ENCODE data around the gene AKAP17A. TPM values are rescaled to one million over a fixed set of nuclear protein-coding genes. Genes with fewer than 3 reads are reported as not detected.

AKAP17A gene
- total RNA-seq, 6 experiments from 2014 or later: 21.4 to 24.6 (median 23.6) TPM

- Mint-ChIP-seq H3K9me3 (no peaks in the 10 kb centered on the region), H3K4me1 (ENCODE audit: low read depth) (no peaks in the 10 kb centered on the region), H3K27me3 (ENCODE audit: insufficient read depth) (peaks cover 7% of the 10 kb centered on the region), H3K27ac (no peak overlapping the region), H3K4me3 (no peak overlapping the region), H3K36me3 (ENCODE audit: low read depth) (no peaks in the 10 kb centered on the region)
- no peak for TF ChIP-seq CTCF (IDR thresholded peaks at IDR 0.05)
- DNase-seq: no peak
Measured at GRCh38 chrX:1629244-1629643, 37.8 kb downstream of the AKAP17A start.

GRCh38 chrX:1646009-1646408, 54.6 kb downstream of the AKAP17A start:
- H3K36me3 Mint-ChIP-seq (ENCODE audit: low read depth): peaks cover 11% of the 10 kb centered on the region
- no peak for TF ChIP-seq CTCF (IDR thresholded peaks at IDR 0.05)
- peaks cover 11% of the 10 kb centered on the region for H3K27me3 Mint-ChIP-seq (ENCODE audit: insufficient read depth)
- no peaks in the 10 kb centered on the region for H3K4me1 Mint-ChIP-seq (ENCODE audit: low read depth)
- H3K9me3 Mint-ChIP-seq: peaks cover 17% of the 10 kb centered on the region
- no peak overlapping the region for H3K27ac Mint-ChIP-seq
- H3K4me3 Mint-ChIP-seq: no peak overlapping the region
- no peak for DNase-seq

DNA sequence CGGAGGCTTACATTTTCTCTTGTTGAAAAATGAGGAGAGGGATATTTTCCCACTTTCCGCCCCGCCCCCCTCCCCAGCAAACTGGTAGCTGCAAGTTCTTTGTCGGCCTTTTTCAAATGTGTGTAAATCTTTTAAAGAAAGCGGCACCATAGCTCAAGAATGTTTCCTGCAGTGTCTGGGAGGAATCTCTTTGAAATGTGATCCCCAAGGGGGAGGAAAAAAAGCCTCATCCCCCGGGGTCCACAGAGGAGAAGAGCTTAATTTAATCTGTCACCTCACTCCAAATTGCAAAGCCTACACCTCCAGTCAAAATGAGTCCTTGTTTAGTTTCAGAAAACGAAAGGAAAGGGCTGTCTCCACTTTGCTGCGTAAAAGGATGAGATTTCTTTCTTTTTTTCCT, 58.2 kb downstream of the AKAP17A start:
- peaks cover 11% of the 10 kb centered on the region for H3K36me3 Mint-ChIP-seq (ENCODE audit: low read depth)
- H3K4me1 Mint-ChIP-seq (ENCODE audit: low read depth): no peaks in the 10 kb centered on the region
- H3K27ac Mint-ChIP-seq: no peak overlapping the region
- H3K27me3 Mint-ChIP-seq (ENCODE audit: insufficient read depth): peaks cover 10% of the 10 kb centered on the region
- TF ChIP-seq CTCF (IDR thresholded peaks at IDR 0.05): no peak
- peaks cover 17% of the 10 kb centered on the region for H3K9me3 Mint-ChIP-seq
- DNase-seq: no peak
- peak overlapping the region; percentile 61 for H3K4me3 Mint-ChIP-seq

Other genes starting within 250 kb of the AKAP17A start
- gene SLC25A6, start 199.5 kb upstream of the AKAP17A start, total RNA-seq (2021; fragmentation: NEBNext Ultra II Directional; extraction: Animal tissue kit (Norgen Biotek cat#: 25700)): 100 to 1,000 TPM; 295 to 345 (median 320) TPM
- 10 to 100 TPM; 26.8 to 35.1 (median 32.8) TPM for gene ASMTL, start 138.7 kb upstream of the AKAP17A start, total RNA-seq (2021; fragmentation: NEBNext Ultra II Directional; extraction: Animal tissue kit (Norgen Biotek cat#: 25700))
- gene P2RY8, start 54.4 kb upstream of the AKAP17A start, total RNA-seq (2021; fragmentation: NEBNext Ultra II Directional; extraction: Animal tissue kit (Norgen Biotek cat#: 25700)): not detected
- under 1 TPM in 1 of 6 experiments, not detected in 5; 0.38 TPM for gene ASMT, start 23.5 kb downstream of the AKAP17A start, total RNA-seq (2021; fragmentation: NEBNext Ultra II Directional; extraction: Animal tissue kit (Norgen Biotek cat#: 25700))

All from HFFc6 (cell line).